Nephron progenitor cell (in vitro differentiated cells): ENCODE measurements around the gene SNX6.
"Not testable (repeated sequence)": the region's sequence is repeated elsewhere in the genome, so short reads cannot be mapped to it uniquely, and the experiment has no call there.

Source experiments
- DNase-seq: peaks from one replicate; pipeline ENCODE4 v3.0.0; 2021
- H3K27ac Mint-ChIP-seq: 2 replicates; pipeline ENCODE4 v1.8.0; 2021; ENCODE audit warnings: mild to moderate bottlenecking, moderate library complexity, mixed read lengths
- H3K27me3 Mint-ChIP-seq: 2 replicates; pipeline ENCODE4 v1.8.0; 2021; ENCODE audit warnings: mild to moderate bottlenecking, low read depth, mixed read lengths; ENCODE audit not compliant: poor library complexity
- H3K36me3 Mint-ChIP-seq: 2 replicates; pipeline ENCODE4 v1.8.0; 2021; ENCODE audit warnings: low read depth, mixed read lengths
- H3K4me1 Mint-ChIP-seq: 2 replicates; pipeline ENCODE4 v1.8.0; 2021; ENCODE audit warnings: mixed read lengths
- H3K4me3 Mint-ChIP-seq: 2 replicates; pipeline ENCODE4 v1.8.0; 2021; ENCODE audit warnings: mild to moderate bottlenecking, moderate library complexity, mixed read lengths
- H3K9me3 Mint-ChIP-seq: 2 replicates; pipeline ENCODE4 v1.8.0; 2021; ENCODE audit warnings: mild to moderate bottlenecking, moderate library complexity, mixed read lengths
- TF ChIP-seq, protein P1 (sequence below): fragments of 200-600 bp; sonication (generic); IDR thresholded peaks from 2 replicates; pipeline ENCODE4 v1.5.0; 2021; ENCODE audit warnings: antibody characterized with exemption

Gene SNX6

DNA sequence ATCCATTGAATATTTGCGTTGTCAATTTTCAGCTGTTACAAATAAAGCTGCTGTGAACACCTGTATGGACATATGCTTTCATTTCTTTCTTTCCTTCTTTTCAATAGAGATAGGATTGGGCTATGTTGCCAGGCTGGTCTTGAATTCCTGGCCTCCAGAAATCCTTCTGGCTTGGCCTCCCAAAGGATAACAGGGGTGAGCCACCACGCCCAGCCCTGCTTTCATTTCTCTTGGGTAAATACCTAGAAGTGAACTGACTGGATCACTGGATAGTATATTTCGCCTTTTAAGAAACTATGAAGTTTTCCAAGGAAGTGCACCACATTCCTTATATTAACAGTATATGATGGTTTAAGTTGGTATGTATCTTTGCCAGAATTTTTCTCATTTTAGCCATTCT is 58.2 kb downstream of the SNX6 start:
- Mint-ChIP-seq H3K27me3 (no peaks in the 10 kb centered on the region), H3K27ac (no peak overlapping the region), H3K36me3 (peaks cover 55% of the 10 kb centered on the region), H3K4me1 (no peaks in the 10 kb centered on the region), H3K9me3 (no peaks in the 10 kb centered on the region), H3K4me3 (no peak overlapping the region)
- DNase-seq, result no peak
- TF ChIP-seq, protein P1, sequence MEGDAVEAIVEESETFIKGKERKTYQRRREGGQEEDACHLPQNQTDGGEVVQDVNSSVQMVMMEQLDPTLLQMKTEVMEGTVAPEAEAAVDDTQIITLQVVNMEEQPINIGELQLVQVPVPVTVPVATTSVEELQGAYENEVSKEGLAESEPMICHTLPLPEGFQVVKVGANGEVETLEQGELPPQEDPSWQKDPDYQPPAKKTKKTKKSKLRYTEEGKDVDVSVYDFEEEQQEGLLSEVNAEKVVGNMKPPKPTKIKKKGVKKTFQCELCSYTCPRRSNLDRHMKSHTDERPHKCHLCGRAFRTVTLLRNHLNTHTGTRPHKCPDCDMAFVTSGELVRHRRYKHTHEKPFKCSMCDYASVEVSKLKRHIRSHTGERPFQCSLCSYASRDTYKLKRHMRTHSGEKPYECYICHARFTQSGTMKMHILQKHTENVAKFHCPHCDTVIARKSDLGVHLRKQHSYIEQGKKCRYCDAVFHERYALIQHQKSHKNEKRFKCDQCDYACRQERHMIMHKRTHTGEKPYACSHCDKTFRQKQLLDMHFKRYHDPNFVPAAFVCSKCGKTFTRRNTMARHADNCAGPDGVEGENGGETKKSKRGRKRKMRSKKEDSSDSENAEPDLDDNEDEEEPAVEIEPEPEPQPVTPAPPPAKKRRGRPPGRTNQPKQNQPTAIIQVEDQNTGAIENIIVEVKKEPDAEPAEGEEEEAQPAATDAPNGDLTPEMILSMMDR, result no peak

DNA sequence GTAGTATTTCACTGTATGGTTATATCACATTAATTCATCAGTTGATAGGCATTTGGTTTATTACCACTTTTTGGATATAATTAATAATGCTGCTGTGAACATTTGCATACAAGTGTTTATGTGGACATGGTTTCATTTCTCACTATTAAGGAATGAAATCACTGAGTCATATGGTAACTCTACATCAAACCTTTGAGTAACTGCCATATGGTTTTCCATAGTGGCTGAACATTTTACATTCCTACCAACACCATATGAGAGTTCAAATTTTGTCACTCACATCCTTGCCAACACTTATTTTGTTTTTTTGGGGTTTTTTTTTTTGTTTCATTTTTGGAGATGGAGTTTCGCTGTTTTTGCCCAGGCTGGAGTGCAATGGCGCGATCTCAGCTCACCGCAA is 60.2 kb downstream of the SNX6 start:
- Mint-ChIP-seq H3K36me3 (peaks cover 59% of the 10 kb centered on the region), H3K4me1 (no peaks in the 10 kb centered on the region), H3K9me3 (no peaks in the 10 kb centered on the region), H3K27ac (no peak overlapping the region), H3K4me3 (no peak overlapping the region), H3K27me3 (no peaks in the 10 kb centered on the region)
- DNase-seq, result no peak
- TF ChIP-seq, protein P1, result no peak

DNA sequence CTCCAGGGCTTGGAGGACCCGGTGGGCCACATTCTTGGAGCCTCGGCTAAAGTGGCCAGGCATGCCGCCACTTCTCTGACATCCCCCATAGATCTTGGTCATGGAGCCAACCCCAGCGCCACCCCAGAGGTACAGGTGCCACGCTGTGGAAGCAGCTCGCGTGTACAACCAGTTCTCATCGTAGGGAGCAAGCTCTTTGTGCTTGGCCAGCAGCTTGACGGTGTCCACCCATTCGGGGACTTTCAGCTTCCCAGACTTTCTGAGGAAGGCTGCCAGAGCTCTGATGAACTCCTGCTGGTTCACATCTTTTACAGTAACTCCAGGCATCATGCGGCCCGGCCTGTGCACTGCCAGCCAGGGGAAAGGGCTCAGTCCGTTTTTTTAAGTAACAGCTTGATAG is 61.1 kb downstream of the SNX6 start:
- DNase-seq, result no peak
- Mint-ChIP-seq H3K4me3 (no peak overlapping the region), H3K36me3 (peaks cover 59% of the 10 kb centered on the region), H3K27ac (no peak overlapping the region), H3K4me1 (no peaks in the 10 kb centered on the region), H3K9me3 (no peaks in the 10 kb centered on the region), H3K27me3 (no peaks in the 10 kb centered on the region)
- TF ChIP-seq, protein P1, result no peak

DNA sequence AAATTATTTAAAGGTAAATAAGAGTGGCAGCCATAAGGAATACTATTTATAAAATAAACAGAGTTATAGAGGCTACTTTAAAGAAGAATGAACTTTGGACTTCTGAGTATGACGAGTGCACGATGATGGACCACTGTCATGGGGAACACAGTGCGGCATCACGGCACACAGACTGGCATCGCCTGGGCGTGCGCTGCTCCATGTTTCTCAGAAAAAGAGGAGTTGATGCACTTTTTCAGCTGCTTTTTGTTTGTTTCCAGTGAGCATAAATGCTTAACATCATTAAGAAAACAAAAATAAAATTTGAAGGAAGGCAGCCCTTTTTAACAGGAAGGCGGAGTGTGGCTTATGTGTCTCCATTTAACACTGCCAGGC is 67.2 kb downstream of the SNX6 start:
- Mint-ChIP-seq H3K9me3 (no peaks in the 10 kb centered on the region), H3K27ac (no peak overlapping the region), H3K4me3 (no peak overlapping the region), H3K36me3 (peaks cover 33% of the 10 kb centered on the region), H3K27me3 (no peaks in the 10 kb centered on the region), H3K4me1 (no peaks in the 10 kb centered on the region)
- no peak for DNase-seq
- TF ChIP-seq, protein P1, result no peak

DNA sequence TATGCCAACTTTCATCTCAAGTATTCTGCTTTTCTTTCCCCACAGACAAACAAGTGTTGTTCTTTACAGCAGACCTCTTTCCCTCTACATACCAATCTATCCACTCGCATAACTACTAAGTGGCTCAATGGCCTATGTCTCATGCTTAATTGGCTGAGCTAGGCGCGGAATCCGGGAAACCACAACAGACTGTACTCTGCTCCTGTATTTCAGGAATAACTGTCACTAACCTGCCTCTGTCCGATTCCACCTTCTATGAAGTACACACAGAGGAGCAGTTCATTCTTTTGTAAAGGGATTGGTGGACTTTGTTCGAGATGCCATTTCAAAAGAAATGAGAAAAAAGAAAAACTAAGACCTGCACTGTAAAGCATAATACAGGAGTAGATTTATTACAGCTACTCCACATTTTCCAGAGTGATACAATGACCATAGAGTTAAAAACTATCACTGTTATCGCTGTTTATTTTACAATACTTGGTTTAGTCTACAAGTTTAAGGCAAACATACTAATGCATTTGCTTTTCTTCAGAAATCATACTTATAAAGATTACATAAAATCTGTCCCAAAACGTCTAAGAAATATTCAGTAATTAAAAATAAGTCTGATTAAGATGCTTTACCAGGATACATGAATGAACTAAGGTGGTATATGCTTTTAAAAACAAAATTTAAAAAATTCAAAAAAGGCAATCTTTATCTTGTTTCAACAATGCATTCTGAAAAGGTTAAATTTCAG is 67.7 kb downstream of the SNX6 start:
- H3K27me3 Mint-ChIP-seq, H3K9me3 Mint-ChIP-seq, DNase-seq, H3K4me1 Mint-ChIP-seq, H3K4me3 Mint-ChIP-seq, H3K27ac Mint-ChIP-seq: not testable (repeated sequence)
- peaks cover 27% of the 10 kb centered on the region for H3K36me3 Mint-ChIP-seq

DNA sequence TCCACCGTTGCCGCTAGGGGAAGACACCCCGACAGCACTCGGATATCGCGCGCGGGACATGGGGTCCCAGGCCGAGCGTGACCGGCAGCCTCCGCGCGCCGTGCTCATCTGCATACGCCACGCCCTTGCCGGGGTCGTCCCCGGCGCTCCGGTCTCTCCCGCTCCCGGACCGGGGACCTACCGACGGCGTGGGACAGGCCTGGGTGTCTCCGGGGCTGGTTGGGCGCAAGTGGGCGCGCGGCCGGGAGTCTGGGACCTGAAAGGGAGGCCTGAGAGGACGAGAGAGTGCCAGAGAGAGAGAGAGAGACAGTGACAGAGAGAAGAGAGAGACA is 73.5 kb downstream of the SNX6 start:
- H3K36me3 Mint-ChIP-seq, H3K27ac Mint-ChIP-seq, H3K4me3 Mint-ChIP-seq, H3K9me3 Mint-ChIP-seq, DNase-seq, H3K27me3 Mint-ChIP-seq: not testable (repeated sequence)
- peaks cover 18% of the 10 kb centered on the region for H3K4me1 Mint-ChIP-seq

DNA sequence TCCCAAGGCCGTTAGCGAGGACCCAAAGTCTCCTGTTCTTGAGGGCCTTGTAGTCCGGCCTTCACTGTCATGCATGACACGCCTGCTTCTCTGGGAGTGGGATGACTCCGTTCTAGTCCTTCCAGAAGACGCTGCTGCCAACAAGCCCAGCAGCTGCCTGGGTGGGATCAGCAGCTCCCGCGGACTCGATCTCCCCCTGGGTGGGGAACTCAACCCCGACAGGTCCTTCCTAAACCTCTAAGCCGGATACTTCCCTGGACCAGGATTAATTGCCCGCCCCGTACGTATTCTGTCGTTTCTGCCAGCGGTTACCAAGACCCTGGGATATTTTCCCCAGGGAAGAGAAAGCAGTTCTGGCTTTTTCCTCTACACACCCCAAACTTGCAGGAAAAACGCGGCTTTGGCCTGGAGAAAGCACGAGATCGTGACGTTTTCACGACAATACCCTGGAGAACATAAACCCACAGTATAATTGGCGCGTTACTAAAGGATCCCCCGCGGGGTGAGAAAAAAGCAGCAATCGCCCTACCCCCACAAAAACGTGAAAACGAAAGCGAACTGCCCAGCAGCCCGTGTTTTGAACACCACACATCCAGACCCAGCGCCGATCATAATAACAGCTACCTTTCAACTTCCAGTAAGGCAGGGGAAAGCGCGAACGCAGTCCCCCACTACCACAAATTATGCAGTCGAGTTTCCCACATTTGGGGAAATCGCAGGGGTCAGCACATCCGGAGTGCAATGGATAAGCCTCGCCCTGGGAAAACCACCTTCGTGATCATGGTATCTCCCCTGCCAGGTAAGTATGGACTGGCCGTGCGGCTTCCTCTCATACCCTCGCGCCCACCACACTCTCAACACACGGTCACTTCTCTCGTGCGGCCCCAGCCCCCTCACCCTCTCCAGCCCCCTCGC is 74.1 kb downstream of the SNX6 start:
- H3K9me3 Mint-ChIP-seq, H3K36me3 Mint-ChIP-seq, DNase-seq, H3K27me3 Mint-ChIP-seq, H3K27ac Mint-ChIP-seq, H3K4me3 Mint-ChIP-seq: not testable (repeated sequence)
- peaks cover 21% of the 10 kb centered on the region for H3K4me1 Mint-ChIP-seq
